NCI-H526 (cell line): Measurements from ENCODE around the gene MINDY4.
A peak's percentile ranks its signal among the peaks of the same experiment; 100 is the strongest.

ENCODE experiments used
- DNase-seq, 2 experiments: peaks; one replicate each; lab custom pipeline; 2025; lab: John Stamatoyannopoulos, UW

Gene MINDY4

DNA sequence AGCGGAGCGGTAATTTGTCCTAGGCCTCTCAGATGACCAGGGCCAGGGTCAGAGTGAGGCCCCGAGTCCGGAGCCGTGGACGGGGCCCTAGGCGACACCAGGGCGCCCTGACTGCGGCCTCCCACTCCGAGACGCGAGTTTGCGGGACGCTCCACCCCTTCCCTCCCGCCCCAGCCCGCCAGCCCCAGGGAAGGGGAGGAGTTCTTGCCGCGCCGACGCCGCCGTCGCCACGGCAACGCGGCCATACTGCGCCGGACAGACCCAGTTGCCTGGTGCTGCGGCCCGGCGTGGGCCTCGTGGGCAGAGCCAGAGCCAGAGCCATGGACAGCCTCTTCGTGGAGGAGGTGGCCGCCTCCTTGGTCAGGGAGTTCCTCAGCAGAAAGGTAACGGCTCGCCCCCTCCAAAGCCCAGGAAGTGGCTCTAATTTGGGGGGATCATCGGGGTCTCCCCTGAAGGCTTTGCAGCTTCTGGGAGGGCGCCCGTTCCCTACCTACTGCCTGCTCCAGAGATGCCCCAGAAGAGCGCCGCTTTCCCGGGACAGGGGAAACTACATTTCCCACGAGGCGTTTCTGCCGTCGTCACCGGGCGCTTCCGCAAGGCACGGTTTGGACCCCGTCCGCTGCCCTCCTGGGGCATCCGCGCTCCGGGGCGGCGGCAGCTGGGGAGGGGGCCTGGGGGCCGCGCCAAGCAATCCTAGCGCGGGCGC, at the start of gene MINDY4:
Gene MINDY4, plus strand, starts transcription at position 244 of the 706 bp plus-strand sequence. Its CDS starts 77 bp downstream, at position 321.
- peak; percentile 64 to 91 for DNase-seq

DNA sequence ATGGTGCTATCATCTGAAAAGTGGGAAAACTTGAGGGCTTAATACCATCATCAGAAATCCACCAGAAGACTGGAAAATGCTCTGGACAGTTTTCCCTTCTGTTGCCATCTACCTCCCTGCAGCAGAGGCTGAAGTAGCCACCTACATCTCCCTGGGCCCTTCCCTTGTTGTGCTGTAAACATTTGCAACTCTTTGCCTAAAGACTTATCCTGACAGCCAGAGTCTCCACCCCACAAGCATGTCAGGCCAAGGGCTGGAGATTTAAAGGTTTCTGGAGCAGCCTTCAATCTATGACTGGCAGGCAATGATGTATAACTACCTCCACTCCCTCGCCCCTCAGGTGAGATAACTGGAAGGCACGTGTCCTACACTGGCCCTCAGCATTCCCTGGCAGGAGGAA, 49.0 kb upstream of the MINDY4 start:
- no peak for DNase-seq

DNA sequence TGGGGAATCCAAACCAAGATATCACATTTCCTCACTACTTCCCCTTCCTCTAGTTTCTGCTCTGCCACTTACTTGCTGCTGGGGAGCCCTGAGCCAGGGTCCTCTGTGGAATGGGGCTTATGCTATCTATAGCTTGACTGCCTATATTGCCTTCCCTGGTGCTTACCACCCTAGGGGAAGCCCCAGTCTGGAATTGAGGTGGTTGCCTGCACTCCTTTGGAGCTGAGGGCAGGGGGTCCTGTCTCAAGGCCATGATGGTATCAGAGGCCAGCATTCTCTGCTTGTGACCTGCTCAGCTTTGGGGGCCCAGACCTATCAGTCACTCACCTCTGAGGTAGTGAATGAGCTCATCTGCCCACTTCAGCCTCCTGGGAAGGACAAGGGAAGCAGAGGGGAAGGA, 48.5 kb upstream of the MINDY4 start:
- no peak for DNase-seq

GRCh38 chr7:30723776-30724175, 47.4 kb upstream of the MINDY4 start:
- no peak for DNase-seq

GRCh38 chr7:30726296-30727006, 44.8 kb upstream of the MINDY4 start:
- DNase-seq = peak; percentile 85 to 86

DNA sequence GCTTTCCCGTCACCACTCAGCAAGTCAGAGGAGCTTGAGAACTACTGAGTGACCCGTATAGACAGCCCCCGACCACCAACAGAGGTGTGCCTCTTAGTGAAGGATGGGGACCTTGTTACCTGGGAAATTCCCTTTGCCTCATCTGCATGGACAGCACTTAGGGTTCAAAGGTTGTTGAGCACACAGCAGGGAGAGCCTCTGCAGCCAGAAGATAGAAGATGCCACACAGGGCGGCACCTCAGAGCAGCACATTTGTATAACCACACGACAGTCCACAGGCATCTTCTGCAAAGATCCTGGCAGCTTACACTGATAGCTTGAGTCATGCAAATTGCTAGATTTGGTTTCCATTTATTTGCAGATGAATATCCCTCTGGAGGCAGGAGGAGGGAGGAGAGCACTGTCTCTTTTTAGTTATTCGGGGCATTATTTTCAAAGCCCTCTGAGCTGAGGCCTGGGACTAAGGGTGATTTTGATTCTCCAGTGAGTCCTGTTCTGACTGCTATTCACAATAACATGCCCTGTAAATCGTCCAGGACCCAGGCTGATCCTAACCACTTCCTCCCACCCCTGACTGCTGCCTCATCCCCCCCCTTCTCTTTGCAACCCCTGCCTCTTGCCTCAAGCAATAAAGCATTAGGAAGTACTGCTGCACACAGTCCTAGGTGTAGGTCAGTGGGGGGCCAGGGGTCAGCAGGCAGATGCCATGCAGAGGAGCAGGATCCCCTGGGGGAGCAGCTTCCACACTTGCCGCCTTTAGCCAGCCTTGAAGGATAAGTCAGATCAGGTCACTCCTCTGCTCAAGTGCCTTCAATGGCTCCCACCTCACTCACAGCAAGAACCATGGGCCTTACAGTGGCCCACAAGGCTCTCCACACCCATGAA, 43.9 kb upstream of the MINDY4 start:
- DNase-seq = peak; percentile 93 to 94

- DNase-seq = no peak
Measured at GRCh38 chr7:30728591-30729100, 42.6 kb upstream of the MINDY4 start.

DNA sequence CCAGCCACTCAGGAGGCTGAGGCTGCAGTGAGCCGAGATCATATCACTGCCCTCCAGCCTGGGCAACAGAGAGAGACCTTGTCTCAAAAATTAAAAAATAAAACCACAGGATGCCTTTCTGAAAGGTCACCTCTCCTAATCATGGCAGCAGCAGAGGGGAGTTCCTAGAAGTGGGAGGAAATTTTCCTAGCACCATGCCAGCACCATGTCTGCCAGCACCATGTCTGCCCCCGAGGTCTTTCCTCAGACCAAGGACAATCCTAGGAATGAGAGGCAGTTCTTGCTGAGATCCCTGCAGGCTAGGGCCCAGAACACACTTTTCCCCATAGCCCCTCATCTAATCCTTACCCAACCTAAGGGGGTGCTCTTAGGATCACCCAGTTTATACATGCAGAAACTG, 41.6 kb upstream of the MINDY4 start:
- DNase-seq = no peak

DNA sequence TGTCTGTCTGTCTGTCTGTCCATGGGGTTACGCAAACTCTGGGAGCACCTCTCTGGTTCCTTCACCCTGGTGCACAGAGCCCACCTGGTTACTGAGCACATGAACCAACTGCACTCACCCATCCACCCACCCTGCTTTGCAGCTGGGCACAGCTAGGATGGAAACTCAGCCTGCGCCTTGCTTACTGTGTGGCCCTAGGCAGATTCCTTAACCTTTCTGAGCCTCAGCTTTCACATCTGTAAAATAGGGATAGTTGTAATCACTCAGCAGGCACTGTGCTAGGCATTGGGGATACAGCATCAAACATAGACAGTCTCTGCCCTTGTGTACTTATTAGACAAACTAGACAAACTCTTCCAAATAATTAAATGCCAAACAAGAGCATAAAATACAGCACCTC, 41.1 kb upstream of the MINDY4 start:
- no peak for DNase-seq

DNA sequence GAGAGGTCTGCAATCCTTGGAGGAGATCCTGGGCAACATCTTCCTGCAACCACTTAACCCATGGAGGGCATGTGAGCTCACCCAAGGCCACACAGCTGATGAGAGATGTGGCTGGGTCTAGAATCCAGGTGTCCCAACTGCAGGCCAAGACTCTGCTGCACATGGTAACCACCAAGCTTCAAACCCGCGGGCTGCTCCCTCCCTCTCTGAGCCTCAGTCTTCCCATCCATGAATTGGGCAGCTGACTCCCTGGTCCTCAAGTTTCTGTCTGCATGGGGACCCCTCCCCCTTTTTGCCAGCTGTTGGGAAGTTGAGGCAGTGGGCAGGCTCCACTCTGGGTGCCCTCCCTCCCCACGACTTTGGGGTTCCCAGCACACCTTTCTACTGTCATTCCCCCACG, 40.2 kb upstream of the MINDY4 start:
- no peak for DNase-seq

DNA sequence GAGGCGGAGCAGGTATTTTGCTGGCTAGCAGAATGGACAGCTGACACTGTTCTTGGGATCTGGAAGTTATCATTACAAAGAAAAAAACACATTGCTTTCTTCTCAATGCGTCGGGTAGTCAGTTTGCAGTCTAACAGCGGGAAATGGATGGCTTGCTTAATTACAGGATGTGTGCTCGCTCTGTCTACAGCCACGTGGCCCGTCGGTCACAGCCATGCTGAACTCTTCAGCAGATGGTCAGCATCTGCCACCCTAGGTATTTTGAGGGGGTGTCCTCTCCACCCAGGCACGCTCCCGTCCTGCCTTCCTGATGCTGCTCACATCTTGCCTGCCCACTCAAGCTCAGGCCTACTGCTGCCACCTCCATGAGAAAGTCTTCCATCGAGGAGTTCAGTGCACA, 39.6 kb upstream of the MINDY4 start:
- DNase-seq = no peak

DNA sequence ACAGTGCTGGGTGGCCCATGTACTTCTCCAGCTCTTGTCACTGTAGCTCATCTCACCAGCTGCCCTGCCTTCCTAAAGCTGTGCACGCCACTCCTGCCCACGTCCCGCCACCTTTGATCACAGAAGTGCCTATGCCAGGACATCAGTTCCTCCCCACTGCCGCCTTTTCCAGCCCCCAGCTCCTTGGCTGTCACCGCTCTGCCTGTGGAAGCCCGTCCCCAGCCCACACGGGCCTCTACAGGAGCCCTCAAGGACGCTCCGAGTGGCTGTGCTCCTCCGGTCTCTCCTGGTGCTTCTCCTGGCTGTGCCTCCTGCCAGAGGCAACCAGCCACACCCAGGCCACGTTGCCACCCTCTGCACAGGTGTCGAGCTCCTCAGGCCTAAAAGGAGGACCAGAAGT, 38.6 kb upstream of the MINDY4 start:
- no peak for DNase-seq

- DNase-seq = no peak
Measured at GRCh38 chr7:30733216-30733615, 38.0 kb upstream of the MINDY4 start.

- no peak for DNase-seq
Measured at GRCh38 chr7:30733691-30734090, 37.5 kb upstream of the MINDY4 start.

DNA sequence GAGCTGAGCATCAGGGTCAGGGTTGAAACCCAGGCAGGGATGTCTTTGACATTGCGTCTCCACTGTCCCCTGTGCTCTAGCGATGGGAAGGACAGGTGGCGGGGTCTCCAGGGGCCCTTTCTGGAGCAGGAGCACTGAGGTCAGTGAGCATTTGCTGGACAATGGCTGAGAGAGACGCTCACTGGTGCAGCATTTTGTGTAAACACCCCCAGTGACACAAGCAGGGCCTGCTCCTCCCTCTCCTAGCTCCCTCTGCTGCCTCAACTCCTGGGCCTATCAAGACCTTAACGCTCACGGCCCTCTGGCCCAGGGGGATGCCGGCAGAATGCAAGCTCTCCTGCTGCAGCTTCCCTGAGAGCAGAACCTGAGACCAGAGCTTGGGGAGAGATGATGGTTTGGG, 36.7 kb upstream of the MINDY4 start:
- DNase-seq = no peak

DNA sequence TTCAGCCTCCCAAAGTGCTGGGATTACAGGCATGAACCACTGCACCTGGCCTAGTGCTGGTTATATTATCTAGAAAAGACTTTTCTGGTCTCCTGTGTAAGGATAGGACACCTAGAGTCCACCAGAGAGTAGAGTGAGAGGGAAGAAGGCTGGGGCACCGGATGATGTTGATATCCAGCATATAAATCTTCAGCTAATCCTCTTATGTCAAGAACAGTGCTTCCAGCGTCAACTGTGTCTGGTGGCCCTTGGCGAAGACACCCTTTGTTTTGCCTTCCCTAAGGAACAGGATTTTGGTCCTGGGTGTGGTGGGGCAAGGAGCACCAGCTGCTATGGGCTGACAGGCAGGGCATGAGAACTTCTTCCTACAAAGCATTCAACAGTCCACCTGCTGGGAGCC, 35.6 kb upstream of the MINDY4 start:
- no peak for DNase-seq

DNA sequence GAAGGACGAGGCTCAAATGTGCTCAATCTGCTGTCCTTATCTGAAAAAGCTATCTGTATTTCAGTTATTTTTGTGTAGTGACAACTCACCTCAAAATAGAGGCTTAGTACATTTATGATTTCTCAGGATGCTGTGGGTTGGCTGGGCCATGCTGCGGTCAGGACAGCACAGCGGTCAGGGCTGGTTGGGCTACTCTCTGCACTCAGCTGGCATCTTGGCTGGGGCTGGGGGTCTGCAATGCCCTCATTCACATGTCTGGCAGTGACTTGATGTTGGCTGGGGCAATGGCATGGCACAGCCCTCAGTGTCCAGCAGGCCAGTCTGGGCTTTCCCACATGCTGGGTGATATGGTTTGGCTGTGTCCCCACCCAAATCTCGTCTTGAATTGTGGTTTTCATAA, 34.9 kb upstream of the MINDY4 start:
- DNase-seq = no peak

DNA sequence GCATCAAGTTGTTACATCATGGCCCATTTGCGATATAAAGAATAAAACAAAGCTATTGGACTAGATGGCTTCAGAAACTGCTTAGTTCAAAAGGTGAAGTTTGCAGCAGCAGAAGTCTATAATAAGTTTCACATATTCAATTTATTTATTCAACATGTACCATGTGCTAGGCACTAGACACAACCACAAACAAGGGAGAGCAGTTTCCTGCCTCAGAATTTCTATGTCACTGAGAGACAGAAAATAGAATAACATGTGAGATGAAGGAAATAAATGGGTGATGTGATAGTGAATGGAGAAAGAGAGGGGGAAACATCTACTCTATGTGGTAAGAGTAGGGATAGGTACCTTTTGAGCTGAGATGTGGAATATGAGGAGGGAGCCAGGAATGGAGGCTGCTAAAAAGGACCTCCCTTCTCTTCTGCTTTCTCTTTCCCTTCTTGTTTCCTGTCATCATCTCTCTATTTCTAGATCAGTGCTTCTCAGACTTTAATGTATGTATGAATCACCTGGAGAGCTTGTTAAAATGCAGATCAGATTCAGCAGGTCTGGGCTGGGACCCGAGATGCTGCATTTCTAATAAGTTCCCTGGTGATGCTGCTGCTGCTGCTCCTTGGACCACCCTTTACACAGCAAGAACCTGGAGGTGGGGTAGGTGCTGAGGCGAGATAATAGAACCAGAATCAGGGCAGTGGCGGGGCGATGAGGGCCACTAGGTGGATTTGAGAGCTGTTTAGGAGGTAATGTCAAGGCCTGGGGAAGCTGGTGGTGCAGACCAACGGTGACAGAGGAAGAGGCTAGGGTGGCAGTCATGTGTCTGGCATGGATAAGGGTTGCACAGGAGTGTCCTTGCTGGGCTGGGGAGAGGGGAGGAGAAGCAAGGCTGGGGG, 32.9 kb upstream of the MINDY4 start:
- no peak for DNase-seq

DNA sequence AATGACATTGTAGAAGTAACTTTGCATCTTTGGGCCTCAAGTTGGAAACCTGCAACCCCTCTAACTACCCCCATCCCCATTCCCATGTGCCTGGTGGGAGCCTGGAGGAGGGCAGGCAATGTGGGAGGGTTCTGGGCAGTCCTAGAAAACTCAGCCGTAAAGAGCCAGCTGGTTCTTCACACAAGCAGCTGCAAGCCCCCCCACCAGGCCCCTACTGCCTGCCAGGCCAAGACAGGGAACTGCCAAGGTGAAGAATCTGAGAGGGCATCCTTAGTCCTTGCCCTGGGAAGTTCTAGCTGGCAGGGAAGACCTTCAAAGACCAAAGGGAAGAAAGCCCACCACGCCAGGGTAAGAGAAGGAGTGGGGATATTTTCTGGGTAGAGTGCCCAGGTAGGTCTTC, 31.5 kb upstream of the MINDY4 start:
- DNase-seq = no peak

DNA sequence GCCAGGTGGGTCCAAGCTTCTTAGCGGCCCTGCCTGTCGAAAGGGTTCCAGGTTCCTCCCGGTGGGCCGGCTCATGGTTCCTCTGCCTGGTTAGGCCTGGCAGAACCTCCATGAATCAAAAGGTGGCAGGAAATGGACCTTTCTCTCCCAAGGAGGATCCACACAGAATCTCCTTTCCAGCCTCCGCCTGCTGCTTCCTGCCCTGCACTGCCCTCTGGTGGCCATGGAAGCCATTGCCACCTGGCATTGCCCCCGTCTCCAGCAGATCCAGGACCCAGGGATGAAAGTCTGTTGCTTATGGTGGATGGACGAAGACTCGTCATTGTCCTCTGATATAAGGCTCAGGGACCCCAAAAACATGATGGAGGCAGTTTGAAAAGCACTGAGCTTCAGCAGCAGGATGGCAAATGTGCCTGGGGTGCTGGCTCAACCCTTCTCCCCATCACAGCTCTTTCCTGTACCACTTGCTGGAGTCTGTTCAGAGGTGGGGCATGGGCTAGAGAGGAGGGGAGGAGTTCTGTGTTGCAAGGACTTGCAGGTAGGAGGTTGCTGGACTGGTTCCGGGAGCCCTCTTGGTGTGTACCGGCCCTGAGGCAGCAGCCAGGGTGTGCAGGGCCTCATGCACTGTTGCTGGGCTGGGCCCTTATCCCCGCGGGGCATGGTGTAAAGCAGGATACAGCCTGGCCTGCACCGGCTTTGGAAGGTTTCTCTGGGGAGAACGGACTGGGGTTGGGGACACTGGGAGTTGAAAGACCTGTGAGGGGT, 30.6 kb upstream of the MINDY4 start:
- DNase-seq = peak; percentile 58 to 82

GRCh38 chr7:30741289-30741688, 29.9 kb upstream of the MINDY4 start:
- no peak for DNase-seq
